ENCODE measurements around the gene PLBD2.
A peak's percentile ranks its signal among the peaks of the same experiment; 100 is the strongest.
"Not testable (repeated sequence)": the region's sequence is repeated elsewhere in the genome, so short reads cannot be mapped to it uniquely, and the experiment has no call there.

PLBD2 gene

DNA sequence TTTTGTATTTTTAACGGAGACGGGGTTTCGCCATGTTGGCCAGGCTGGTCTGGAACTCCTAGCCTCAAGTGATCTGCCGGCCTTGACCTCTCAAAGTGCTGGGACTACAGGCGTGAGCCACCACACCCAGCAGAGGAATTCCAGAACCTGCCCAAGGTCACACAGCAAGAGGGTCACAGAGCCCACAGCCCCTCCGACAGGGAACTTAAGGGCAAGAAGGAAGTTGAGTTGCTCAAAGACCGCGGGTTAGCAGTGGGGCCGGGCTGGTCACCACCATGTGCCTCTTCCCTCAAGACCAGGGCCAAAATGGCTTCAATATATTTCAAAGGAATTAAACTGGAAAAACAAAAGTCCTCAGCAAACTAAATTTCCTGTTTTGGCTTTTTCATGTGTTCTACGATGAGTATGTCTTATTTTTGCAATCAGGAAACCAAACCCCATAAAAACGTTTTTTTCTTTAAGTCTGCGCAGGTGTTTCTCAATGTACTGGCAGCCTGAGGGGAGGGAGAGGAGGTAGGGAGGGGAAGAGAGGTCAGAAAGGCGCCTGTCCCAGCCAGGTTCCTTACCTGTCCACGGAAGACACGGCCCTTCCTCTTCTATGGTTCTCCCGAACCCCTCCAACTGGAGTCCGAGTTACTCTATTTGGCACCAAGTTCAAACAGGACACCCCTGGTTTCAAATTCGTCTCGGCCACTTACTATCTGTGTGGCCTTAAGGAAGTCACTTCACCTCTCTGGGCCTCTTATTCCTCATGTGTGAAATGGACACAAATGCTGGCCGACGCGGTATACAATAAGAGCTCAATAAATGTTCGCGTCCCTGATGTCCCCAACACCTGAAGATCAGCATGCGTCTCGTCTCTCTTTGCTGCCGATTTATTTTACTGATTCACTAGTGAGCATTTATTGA lies 24.3 kb upstream of the PLBD2 start:
- no peak for DNase-seq (ENCODE audit: low spot score)

DNA sequence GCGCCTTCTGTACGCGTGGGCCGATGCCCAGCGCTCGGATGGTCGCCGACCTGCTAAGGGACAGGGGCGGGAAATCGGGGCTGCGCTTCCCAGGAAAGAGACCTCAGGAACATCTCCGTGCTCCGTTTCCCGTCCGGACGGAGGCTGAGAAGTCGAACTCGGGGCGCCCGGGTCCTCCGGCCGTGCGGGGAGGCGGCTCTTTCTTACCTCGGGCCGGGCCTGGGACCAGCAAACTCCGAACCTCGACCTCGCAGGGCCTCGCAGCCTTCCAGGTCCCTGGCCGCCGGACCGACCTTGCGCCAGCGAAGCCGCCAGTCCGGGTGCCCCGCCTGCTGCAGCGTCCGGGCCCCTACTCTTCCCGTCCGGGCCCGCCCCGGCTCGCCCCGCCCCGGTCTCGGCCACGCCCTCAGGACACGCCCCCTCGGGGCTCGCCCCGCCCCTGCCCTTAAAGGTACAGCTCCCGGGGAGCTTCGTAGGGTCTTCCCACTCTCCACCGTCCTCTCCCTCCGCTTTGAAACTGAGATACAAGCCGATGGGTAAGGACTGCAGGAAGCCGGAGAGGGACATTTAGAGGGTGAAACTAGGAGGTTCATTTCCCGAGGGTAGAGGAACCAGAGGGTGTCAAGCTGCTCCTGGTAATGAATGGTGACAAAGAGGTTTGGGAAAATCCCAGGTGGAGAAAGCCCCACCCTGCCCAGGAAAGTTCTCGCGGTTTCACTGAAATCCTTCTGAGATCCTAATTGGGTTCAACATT lies 23.4 kb upstream of the PLBD2 start, which contains the start of gene SLC8B1:
Gene SLC8B1, minus strand, starts transcription at position 324 of the 754 bp plus-strand sequence. CDS start 2,231 bp downstream, outside the sequence.
- DNase-seq (ENCODE audit: low spot score) = peak; percentile 93

DNA sequence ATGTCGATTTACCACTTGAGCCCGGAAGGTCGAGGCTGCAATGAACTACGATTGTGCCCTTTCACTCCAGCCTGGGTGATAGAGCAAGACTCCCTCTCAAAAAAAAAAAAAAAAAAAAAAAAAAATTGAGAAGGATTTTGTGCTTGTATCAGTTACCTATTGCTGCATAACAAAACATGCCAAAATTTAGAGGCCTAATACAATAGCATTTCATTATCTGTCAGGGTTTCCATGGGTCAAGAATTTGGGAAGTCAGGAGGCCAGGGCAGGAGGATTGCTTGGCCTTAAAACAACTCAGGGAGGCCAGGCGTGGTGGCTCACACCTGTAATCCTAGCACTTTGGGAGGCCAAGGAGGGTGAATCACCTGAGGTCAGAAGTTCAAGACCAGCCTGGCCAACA lies 18.8 kb upstream of the PLBD2 start:
- no peak for DNase-seq (ENCODE audit: low spot score)

DNA sequence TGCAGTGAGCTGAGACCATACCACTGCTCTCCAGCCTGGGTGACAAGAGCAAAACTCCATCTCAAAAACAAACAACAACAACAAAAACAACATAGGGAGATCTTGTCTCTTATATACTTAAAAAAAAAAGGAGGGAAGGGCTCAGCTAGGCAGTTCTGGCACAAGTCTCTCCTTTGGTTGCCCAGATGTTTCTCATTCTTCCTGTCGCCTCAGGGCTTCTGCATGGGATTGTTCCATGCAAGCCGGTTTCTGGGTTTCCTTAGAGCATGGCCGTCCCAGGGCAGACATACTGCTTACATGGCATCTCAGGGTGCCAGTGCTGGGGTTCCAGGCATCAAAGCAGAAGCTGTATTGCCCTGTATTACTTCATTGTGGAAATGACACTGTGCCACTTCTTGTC lies 18.3 kb upstream of the PLBD2 start:
- DNase-seq (ENCODE audit: low spot score) = no peak

DNA sequence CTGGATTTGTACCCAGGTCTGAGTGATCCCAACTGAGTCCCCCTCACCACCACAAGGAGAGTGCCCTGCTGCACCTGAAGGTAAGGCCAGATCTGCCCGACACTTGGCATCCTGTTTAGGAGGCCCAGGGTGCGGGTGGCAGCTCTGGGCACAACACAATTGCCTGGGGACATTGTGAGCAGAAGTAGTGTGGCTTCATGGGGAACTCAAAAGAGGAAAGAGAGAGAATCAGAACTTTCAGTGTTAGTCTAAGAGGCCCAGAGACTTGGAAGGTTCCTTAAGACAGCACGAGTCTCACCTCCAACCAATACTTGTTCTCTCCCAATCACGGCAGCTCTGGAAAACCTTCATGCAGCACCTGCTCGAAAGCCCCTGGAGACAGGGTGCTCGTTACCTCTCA lies 16.9 kb upstream of the PLBD2 start:
- DNase-seq (ENCODE audit: low spot score) = no peak

DNA sequence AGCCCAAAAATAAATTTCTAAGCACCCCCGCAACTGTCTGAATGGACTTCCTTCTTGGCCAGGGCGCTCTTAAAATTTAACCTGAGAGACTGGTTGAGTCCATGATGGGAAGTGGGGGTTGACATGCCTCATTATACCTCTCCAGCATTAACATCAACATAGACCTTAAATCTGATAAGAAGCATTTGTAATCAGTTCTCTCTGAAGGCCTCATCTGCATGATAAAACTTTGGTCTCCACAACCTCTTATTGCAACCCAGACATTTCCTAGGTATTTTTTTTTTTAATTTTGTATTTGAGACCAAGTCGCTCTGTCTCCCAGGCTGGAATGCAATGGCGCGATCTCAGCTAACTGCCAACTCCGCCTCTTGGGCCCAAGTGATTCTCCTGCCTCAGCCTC lies 13.1 kb upstream of the PLBD2 start:
- no peak for DNase-seq (ENCODE audit: low spot score)

DNA sequence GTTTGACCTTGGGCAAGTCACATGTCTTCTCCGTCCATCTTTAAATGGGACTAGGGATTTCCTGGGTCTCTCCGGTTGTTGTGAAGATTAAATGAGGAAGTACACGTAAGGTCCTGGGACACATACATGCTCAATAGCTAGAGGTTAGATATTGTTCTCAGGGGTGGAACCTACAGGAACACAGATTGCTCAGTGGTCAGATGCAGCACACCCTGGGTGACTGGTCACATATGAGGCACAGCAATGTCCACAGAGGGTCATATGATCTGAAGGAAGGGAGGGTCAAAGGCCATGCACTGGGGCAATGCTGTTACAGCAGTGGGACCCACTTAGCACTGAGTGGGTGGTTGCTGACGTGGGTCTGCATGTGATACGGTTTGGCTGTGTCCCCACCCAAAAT lies 12.0 kb upstream of the PLBD2 start:
- no peak for DNase-seq (ENCODE audit: low spot score)

DNA sequence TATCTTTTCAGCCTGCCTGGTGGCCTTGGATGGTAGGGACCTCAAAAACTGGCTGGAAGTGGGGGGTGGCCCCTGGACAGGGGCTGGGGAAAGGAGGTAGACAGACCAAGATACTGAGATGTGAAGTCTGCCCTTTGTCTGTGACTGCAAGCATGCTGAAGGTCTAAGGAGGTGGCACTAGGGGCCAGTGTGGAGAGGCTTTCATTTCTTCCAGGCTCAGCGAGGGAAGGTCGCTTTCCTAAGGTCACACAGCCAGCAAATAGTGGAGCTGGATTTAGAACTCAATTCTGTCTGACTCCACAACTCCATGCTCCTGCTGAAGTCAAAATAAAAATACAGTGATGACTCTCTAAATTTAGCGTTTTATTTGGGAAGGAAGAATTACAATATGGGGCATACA lies 11.3 kb upstream of the PLBD2 start:
- no peak for DNase-seq (ENCODE audit: low spot score)

DNA sequence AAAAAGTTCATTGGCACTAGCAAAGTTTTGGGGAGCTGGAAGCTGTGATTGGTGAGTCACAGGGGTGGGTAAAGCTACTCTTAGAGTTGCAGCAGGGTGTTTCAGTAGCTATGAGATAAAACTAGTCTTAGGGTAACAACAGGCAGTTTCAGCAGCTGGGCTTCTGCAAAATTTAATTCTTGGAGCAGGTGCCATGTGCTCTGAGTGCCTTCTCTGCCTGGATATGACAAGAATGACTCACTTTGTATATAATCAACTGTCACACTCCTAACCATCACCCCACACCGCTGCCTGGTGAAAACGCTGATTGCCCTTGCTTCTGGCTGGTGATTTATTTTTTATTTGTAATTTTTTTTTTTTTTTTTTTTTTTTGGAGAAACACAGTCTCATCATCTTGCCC lies 10.5 kb upstream of the PLBD2 start:
- DNase-seq (ENCODE audit: low spot score) = no peak

DNA sequence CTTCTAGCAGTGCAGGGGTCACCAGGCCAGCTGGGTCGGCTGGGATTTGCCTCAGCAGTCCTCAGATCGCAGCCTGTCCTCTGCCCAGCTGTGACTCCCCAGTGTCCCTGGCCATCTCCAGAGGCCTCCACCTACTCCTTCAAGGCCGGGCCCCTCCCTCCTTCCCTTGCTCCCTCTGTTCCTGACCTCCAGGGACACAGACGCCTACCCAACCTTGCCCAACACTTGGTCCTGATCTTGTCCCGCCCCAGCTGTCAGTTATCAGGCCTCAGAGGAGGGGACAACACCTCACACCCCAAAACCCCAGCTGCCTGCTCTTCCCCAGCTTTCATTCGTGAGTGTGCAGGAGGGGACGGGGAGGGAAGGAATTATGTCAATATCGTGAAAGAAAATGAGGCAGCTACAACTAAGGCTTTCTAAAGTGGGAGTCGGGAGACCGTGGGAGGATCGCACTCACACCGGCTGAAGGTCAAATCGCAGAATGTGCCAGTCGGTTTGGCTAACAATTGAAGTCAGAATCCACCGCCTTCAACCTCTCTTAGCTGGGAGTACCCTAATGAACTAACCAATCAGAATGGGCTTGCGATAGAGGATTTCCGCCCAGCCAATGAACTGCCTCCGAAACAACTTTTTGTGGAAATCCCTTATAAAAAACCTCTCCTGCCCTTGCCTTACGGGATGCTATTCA lies 9.4 kb upstream of the PLBD2 start:
- DNase-seq (ENCODE audit: low spot score) = no peak

DNA sequence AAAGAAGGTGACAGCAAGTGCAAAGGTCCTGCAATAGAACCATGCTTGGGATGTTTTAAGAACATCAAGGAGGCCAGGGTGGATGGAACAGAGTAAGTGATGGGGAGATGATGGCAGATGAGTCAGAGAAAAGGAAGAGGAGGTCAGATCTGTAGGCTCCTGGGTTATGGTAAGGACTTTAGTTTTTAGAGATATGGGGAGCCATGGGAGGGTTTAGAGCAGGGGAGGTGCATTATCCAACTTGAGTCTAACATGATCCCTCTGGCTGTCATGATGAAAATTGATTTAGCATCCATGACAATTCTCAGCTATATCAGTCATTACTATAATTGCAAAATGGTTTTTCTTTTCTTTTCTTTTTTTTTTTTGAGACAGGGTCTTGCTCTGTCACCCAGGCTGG lies 7.3 kb upstream of the PLBD2 start:
- no peak for DNase-seq (ENCODE audit: low spot score)

DNA sequence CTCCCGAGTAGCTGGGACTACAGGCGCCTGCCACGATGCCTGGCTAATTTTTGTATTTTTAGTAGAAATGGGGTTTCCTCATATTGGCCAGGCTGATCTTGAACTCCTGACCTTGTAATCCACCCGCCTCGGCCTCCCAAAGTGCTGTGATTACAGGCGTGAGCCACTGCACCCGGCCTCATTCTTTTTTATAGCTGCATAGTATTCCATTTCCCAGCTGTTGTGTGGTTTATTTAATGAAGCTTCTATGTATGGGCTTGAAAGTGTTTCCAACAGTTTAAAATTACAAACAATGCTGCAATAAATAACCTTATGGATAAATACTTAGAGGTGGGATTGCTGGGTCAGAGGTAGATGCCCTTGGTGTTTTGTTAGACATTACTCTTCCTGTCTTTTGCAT lies 4.2 kb upstream of the PLBD2 start:
- DNase-seq (ENCODE audit: low spot score) = not testable (repeated sequence)

DNA sequence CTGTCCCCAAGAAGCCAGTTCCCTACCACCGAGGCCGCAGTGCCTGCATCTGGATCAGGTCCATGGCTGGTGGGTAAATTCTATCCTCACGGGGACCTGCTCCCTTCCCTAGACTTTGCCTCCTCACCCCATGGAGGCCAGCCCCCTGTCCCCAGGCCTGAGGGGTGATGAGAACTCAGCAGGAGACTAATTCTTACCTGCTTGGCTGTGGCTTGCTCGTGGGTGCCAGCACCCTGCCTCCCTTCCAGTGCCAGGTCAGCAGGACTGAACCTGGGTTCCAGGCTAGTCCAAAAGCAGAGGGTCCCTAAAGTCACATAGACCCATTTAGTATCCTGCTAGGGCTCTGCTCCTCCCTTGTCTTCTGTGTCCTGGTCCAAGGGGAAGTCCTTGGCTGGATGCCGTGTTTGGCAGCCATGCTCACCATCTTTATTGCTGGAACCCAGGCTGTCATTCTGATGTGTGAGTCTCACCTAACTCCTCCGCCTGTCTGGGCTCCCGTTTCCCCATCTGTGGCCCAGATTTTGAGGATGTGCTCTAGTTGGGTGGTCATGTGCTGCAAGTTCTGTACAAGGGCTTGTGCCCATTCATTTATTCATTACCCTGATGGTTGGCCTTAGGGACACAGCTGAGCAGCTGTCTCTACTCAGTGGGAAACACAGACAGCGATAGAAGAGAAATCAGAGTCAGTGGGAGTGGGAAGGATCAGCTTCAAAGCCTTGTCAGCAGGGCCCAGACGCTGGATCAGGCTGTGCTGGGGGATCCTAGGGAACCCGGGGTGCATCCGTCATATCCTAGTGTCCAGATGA lies 949 bp downstream of the PLBD2 start:
- no peak for DNase-seq (ENCODE audit: low spot score)

DNA sequence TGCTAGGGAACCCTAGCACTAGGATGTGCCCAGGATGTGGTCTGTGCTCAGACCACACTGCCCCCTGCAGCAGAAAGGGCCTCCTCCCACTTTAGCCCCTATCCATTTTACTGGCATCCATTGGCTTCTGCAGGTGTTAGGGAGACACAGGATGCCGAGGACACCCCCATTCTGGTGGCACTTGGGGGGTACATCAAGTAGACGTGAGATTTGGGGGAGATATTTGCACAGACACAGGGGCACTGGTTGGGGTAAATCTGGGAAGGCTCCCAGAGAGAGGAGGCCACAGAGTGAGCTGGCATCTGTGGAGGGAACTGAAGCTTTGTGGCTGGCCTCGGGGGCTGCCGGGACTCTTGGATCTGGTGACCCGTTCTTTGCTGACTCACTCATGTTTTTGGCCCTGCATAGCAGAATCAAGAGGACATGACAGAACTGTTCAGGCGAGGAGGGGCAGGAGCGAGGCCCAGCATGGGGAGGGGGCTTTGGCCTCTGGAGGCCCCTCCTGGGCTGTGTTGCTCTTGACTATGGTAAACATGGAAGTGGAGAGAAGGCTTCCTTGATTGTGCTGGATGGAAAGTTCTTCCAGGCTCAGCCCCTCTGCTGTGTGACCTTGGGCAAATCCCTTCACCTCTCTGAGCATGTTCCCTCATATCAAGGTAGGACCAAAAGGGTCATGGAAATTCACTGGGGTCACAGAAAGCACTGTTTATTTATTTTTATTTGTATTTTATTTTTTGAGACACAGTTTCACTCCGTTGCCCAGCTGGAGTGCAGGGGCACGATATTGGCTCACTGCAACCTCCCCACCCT lies 1.8 kb downstream of the PLBD2 start:
- DNase-seq (ENCODE audit: low spot score) = no peak

DNA sequence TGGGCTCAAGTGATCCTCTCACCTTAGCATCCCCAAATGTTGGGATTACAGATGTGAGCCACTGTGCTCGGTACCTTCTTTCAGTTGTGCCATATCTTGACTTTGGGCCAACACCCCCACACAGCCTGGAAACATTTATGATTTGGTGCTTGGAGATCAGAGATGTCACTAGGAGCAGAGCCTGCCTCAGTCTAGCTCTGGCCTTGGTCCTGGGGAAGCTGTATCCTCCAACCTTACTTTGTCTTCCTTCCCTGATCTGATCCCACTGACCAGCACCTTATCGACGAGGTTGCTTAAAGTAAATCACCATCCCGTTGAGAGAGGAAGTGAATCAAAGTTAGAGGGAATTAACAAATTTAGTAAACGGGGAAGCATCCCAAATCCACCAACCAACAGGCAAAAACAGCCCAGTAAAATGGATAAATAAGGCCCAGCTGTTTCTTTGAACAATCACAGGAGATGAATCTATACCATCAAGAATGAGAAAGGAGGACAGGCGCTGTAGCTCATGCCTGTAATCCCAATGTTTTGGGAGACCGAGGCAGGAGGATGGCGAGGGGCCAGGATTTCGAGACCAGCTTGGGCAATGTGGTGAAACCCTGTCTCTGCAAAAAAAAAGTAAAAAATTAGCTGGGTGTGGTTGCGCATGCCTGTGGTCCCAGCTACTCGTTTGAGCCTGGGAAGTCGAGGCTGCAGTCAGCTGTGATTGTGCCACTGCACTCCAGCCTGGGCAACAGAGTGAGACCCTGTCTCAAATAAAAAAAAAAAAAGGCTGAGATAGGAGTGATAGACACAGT lies 3.4 kb downstream of the PLBD2 start:
- no peak for DNase-seq (ENCODE audit: low spot score)

DNA sequence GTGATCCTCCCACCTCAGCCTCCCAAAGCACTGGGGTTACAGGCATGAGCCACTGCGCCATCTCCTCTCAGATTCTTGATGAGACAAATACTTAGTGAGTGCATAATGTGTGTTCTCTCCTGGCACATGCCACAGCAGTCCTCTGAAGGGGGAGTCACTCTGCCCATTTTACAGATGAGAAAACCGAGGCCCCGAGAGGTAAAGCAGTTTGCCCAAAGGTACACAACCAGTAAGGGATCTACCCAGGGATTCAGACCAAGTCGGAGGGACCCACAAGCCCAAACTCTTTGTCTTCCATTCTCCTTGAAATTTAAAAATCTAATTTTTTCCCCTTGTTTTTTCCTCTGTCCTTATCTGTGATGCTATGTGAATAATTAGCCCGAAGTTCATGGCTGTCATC lies 6.3 kb downstream of the PLBD2 start:
- no peak for DNase-seq (ENCODE audit: low spot score)

DNA sequence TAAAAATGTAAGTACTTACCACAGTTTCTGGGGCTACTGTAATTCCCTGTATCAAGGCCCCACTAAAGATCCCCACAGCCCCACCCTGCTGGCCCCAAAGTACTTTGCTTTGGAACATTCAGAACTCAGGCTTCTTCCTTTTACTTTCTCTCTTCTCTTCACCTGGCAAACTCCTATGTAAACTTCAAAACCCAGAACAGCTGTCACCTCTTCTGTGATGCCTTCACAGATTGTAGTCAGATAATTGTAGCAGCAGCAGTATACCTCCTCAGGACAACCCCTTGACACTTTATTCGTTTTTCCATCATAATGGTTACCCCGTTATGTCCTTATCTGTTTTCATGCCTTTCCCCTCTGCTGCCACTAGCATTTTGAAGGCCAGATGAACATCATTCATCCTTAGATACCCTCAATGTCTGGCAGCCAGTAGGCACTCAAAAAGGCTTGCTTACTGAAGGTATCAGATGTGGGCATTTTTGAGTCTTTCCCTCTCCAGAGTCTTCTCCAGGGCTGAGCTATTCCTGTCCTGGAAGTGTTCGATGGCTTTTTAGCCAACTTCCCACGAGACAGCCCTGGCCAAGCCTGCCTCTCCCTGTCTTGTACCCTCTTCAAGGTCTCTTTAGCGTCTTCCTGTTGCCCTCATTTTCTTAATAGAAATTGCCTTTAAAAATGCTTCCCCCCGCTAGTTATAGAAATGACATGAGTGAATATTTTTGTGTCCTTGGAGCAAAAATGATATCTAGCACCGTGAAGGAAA lies 7.4 kb downstream of the PLBD2 start:
- no peak for DNase-seq (ENCODE audit: low spot score)

DNA sequence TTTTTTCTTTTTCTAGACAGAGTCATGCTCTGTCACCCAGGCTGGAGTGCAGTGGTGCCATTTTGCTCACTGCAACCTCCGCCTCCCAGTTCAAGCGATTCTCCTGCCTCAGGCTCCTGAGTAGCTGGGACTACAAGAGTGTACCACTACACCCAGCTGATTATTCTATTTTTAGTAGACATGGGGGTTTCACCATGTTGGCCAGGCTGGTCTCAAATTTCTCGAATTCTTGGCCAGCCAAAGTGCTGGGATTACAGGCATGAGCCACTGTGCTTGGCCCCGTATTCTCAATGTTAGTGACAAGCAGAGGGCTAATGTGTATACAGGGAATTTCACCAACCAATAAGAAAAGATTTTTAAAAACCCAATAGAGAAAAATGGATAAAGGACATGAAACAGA lies 8.4 kb downstream of the PLBD2 start:
- no peak for DNase-seq (ENCODE audit: low spot score)

DNA sequence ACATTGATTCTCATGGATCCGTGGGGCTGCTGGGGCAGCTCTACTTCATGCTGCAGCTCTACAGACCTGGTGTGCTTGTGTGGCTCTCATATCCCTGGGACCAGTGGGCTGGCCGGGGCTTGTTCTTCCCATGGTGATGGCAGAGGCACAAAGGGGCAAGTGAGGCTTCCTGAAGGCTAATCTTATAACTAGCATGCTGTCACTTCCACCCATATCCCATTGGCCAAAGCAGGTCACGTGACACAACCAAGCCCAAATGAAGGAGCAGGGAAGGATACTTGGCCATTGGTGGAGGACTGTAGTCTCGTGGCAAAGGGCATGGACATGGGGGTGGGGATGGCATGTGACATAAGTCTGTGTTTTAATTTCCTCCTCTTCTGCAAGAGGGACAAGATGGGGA lies 9.9 kb downstream of the PLBD2 start:
- no peak for DNase-seq (ENCODE audit: low spot score)
